ENCODE data around the gene FANCE. TPM values are rescaled to one million over a fixed set of nuclear protein-coding genes. Genes with fewer than 3 reads are reported as not detected.

The FANCE gene
- total RNA-seq, 4 donors from 2014 or later = 2.6 to 15.3 (median 9.9) TPM

- TF ChIP-seq CTCF (IDR thresholded peaks at IDR 0.05; ENCODE audit: low read depth) = no peak
Measured at GRCh38 chr6:35512740-35513139, 60.6 kb downstream of the FANCE start, which contains the start of gene TULP1. Gene TULP1 (minus strand): TSS chr6:35512896. CDS start chr6:35512858, 38 bp downstream.

- TF ChIP-seq CTCF (IDR thresholded peaks at IDR 0.05; ENCODE audit: low read depth) = no peak
Measured at GRCh38 chr6:35514587-35514986, 62.4 kb downstream of the FANCE start.

Small RNAs within 50 kb of the gene (small RNA-seq; reads per million reads assigned to genes)
- gene MIR7111 = not detected

Other genes starting within 250 kb of the FANCE start
- gene SCUBE3, start 238.4 kb upstream of the FANCE start, total RNA-seq = under 1 TPM in 3 of 4 donors, not detected in 1; 0.19 to 0.34 (median 0.22) TPM
- gene ZNF76, start 192.6 kb upstream of the FANCE start, total RNA-seq = 10 to 100 TPM; 24.5 to 33.0 (median 26.5) TPM
- gene DEF6, start 154.5 kb upstream of the FANCE start, total RNA-seq = 10 to 100 TPM in 1 of 4 donors, 1 to 10 TPM in 3; 1.9 to 13.6 (median 5.0) TPM
- gene PPARD, start 109.8 kb upstream of the FANCE start, total RNA-seq = 10 to 100 TPM in 1 of 4 donors, 1 to 10 TPM in 3; 6.1 to 17.3 (median 7.0) TPM
- 1,000 to 10,000 TPM in 3 of 4 donors, 100 to 1,000 TPM in 1; 985 to 1,194 (median 1,120) TPM for gene RPL10A, start 16.1 kb downstream of the FANCE start, total RNA-seq
- 1 to 10 TPM; 4.1 to 6.2 (median 4.7) TPM for gene TEAD3, start 44.7 kb downstream of the FANCE start, total RNA-seq
- gene TULP1, start 60.6 kb downstream of the FANCE start, total RNA-seq = not detected
- gene FKBP5, start 236.6 kb downstream of the FANCE start, total RNA-seq = 100 to 1,000 TPM; 332 to 758 (median 703) TPM

Measured in subcutaneous adipose tissue (tissue), 4 donors.